Measurements from ENCODE around the gene ANP32D.
A peak's percentile ranks its signal among the peaks of the same experiment; 100 is the strongest.
"Not testable (repeated sequence)": the region's sequence is repeated elsewhere in the genome, so short reads cannot be mapped to it uniquely, and the experiment has no call there.

The ANP32D gene

GRCh38 chr12:48472259-48472658 is at the start of gene ANP32D:
Gene ANP32D (plus strand): TSS chr12:48472559. CDS start chr12:48472665, 106 bp downstream.
- no peak for DNase-seq (ENCODE audit: low read depth)

- peak; percentile 12 for DNase-seq (ENCODE audit: low read depth)
These were observed 49.2 kb upstream of the ANP32D start for GRCh38 chr12:48423171-48423570.

GRCh38 chr12:48424644-48425043 is 47.7 kb upstream of the ANP32D start:
- DNase-seq (ENCODE audit: low read depth): no peak

DNA sequence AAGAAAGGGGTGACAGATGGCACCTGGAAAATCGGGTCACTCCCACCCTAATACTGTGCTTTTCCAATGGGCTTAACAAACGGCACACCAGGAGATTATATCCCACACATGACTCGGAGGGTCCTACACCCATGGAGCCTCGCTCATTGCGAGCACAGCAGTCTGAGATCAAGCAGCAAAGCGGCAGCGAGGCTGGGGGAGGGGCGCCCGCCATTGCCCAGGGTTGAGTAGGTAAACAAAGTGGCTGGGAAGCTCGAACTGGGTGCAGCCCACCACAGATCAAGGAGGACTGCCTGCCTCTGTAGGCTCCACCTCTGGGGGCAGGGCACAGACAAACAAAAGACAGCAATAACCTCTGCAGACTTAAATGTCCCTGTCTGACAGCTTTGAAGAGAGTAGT is 38.3 kb upstream of the ANP32D start:
- not testable (repeated sequence) for DNase-seq (ENCODE audit: low read depth)

- DNase-seq (ENCODE audit: low read depth): peak; percentile 10
These were observed 31.3 kb upstream of the ANP32D start for GRCh38 chr12:48441069-48441468.

DNA sequence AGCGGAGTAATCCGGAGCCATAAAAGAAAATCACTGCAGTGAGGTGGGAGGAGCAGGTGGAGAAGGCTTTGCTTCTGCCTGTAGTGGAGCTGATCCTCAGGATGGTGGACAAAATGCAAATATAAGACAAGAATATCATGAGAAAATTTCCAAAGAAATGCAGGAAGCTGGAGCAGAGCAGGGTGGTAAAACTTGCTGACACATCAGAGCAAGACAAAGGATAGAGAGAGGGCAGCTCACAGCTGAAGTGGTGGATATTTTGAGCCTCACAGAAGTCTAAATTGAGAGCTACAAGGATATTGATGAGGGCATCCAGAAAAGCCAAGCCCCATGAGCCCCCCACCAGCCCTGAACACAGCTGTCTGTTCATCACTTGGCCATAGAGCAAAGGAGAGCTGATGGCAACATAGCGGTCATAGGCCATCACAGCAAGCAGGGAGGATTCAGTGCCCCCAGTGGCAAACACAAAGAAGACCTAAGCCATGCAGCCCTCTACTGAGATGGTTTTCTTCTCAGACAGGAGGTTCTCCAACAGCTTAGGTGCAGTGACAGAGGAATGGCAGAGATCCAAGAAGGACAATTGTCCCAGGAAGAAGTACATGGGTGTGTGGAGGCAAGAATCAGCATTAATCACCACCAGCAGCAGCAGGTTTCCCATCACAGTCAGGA is 30.0 kb upstream of the ANP32D start:
- DNase-seq (ENCODE audit: low read depth): no peak

DNA sequence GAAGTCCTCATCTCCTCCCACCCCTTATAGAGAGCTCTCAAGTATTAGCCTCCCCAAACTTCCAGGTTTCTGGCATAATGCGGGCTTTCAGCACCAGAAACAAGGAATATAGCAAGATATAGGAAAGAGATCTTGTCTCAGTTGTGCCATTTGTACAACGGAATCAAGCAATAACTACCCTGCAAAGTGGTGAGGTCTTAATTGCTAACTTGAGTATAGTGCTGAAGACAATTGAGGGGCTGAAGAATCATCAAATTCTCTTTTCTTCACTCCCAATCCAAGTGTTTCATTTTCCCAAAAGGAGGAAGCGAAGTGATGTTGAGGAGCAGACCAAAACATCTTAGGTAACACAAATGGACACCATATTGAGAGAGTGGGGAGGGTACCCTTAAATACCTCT is 26.8 kb upstream of the ANP32D start:
- DNase-seq (ENCODE audit: low read depth): no peak

DNA sequence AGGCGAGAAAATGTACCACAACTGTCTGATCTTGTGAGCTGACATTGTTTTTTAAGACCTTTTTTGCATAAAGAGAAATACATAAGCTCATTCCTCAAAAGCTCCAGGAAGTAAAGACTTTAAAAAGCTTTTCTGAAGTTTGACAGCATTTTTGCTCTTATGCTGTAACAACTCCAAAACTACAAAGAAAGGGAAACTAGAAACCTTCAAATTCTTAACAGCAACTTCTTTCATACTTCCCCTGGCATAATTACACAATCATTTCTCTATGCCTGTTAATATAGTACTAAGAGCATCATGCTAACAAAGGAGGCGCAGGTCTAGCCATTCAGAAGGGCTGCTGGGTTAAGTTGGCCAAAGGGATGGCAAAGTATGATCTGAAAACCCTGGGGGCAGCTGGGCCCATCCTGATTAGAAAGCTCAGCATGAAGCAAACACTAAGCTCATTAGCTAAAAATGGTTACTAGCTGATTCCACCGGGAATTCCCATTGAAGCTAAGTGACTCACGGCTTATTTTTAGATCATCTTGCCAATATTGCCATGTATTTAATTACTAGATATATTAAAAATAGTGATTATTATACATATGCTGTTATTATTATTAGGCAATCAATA is 26.1 kb upstream of the ANP32D start:
- no peak for DNase-seq (ENCODE audit: low read depth)

- DNase-seq (ENCODE audit: low read depth): no peak
These were observed 24.6 kb upstream of the ANP32D start for GRCh38 chr12:48447755-48448154.

- DNase-seq (ENCODE audit: low read depth): no peak
These were observed 21.0 kb upstream of the ANP32D start for GRCh38 chr12:48451372-48451771.

GRCh38 chr12:48452961-48453360 is 19.4 kb upstream of the ANP32D start:
- DNase-seq (ENCODE audit: low read depth): not testable (repeated sequence)

DNA sequence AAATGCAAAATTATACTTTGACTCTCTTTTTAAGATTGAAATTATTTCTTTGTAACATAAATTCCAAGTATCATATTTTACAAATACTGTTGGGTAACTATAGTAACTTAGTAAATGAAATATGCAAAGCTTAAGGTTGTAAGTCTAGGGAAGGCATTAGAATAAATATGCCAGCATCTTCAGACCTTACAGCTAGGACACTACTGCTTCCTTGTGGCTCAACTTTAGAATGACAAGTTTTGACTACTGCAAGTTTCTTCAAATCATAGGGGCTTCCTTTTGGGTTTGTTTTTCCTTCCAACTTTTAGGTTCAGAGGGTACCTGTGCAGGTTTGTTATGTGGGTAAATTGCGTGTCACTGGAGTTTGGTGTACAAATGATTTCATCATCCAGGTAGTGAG is 17.7 kb upstream of the ANP32D start:
- DNase-seq (ENCODE audit: low read depth): peak; percentile 60

- no peak for DNase-seq (ENCODE audit: low read depth)
These were observed 17.2 kb upstream of the ANP32D start for GRCh38 chr12:48455116-48455515.

DNA sequence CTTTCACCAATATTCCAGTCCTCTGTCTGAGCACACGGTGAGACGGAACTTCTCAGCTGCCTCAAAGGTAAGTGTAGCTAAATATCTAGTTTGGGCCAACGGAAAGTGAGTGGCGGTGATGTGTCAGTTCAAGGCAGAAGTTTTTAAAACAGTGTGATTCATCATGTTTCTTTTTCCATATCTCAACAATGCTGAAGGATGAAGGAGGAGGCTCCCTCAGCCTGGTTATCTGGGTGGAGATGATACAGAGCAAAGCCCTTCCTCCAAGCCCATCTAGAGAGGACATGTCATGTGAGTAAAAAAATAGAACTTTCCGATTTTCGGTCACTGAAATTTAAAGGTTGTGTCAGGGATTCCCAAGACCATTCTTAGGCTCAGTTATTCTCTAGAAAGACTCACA is 13.1 kb upstream of the ANP32D start:
- no peak for DNase-seq (ENCODE audit: low read depth)

DNA sequence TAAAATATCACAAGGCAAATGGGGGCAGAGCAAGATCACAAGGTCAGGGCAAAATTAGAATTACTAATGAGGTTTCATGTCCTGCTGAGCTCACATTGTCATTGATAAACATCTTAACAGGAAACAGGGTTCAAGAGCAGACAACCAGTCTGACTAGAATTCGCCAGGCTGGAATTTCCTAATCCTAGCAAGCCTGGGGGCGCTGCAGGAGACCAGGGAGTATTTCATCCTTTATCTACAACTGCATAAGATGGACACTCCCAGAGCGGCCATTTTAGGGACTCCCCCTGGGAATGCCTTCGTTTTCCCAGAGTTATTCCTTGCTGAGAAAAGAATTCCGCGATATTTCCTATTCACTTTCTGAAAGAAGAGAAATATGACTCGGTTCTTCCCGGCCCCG is 3.3 kb upstream of the ANP32D start:
- not testable (repeated sequence) for DNase-seq (ENCODE audit: low read depth)

- DNase-seq (ENCODE audit: low read depth): no peak
These were observed 702 bp downstream of the ANP32D start for GRCh38 chr12:48473061-48473460.

DNA sequence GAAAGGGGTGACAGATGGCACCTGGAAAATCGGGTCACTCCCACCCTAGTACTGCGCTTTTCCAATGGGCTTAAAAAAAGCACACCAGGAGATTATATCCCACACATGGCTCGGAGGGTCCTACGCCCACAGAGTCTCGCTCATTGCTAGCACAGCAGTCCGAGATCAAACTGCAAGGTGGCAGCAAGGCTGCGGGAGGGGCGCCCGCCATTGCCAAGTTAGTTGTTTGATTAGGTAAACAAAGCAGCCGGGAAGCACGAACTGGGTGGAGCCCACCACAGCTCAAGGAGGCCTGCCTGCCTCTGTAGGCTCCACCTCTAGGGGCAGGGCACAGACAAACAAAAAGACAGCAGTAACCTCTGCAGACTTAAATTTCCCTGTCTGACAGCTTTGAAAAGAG is 2.1 kb downstream of the ANP32D start:
- DNase-seq (ENCODE audit: low read depth): not testable (repeated sequence)

DNA sequence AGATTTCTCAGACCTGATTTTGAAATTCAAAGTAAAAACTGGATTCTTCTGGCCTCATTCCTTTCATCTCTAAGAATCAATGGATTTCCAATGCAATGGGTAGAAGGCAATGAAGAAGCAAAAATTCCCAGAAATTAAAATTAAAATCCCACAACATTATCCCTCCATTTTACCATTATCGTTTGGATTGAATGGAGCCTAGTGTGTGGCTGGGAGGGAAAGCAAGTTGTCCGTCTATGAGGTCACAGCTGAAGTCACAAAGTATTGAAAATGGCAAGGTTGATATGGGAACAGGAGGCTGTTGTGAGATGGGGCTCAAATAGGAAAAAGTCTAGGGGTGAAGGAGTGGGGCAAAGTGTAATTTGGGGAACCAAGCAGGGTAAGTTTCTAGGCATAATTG is 9.8 kb downstream of the ANP32D start, which contains the start of gene C12orf54:
Gene C12orf54, plus strand, starts transcription at position 301 of the 400 bp plus-strand sequence. CDS start 799 bp downstream, outside the sequence.
- no peak for DNase-seq (ENCODE audit: low read depth)

- no peak for DNase-seq (ENCODE audit: low read depth)
These were observed 10.6 kb downstream of the ANP32D start for GRCh38 chr12:48482930-48483329.

DNA sequence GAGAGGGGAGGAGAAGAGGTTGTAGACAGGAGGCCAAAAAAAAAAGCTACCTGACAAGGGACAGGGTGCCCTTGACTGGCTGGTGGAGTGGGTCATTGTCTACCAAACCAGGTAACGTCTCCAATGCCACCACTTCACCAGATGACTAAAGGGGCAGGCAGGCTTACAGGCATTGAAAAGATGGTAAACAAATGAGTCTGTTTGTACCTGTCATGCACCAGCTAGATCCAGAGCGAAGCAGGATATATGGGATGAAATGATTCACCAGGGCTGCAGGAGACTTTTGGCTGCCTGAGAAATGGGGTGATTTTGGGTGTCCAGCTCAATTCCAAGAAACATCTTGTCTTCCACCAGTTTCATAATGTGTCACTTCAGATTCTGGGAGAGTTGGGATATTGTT is 13.9 kb downstream of the ANP32D start:
- DNase-seq (ENCODE audit: low read depth): no peak

DNA sequence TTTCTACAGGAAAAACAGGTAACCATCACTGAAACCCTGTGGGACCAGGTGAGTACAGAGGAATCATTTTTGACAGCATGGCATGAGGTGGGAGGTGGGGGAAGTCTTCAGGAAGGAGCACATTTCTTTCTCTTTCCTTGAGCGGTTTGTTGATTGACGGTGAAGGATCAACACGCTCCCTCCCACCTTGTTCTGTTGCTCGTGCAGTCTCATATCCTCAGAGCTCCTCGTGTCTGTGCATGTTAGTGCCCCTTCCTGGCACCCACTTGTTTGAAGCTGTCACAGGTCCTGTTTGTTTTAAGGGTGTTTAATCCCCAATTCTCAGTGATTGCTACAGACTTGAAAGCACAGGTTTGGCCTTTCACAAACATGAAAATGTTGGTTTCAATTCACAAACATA is 14.3 kb downstream of the ANP32D start:
- no peak for DNase-seq (ENCODE audit: low read depth)

DNA sequence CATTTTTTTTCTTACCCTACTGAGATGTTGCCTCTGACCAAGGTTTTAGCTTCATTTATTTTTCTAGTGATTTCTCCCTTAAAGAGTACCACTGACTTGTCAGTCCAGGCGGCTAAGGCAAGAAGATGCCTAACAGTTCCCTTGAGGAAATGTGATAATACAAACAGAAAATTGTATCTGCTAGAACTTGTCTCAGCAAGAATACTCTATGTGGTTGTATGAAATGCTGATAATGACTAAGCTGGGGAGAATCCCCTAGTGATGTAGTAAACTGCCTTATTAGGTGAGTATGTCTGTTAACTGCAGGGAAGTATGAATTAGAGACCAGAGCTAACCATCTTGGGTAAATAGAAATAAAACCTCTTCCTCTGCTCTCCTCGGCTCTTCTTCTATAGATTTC is 16.7 kb downstream of the ANP32D start:
- peak; percentile 45 for DNase-seq (ENCODE audit: low read depth)

- not testable (repeated sequence) for DNase-seq (ENCODE audit: low read depth)
These were observed 17.1 kb downstream of the ANP32D start for GRCh38 chr12:48489456-48489855.

DNA sequence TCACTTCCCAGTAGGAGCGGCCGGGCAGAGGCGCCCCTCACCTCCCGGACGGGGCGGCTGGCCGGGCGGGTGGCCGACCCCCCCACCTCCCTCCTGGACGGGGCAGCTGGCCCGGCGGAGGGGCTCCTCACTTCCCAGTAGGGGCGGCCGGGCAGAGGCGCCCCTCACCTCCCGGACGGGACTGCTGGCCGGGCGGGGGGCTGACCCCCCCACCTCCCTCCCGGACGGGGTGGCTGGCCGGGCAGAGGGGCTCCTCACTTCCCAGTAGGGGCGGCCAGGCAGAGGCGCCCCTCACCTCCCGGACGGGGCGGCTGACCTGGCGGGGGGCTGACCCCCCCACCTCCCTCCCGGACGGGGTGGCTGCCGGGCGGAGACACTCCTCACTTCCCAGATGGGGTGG is 27.9 kb downstream of the ANP32D start:
- DNase-seq (ENCODE audit: low read depth): not testable (repeated sequence)
